GM20431 (cell line): ENCODE measurements around the gene THBD.
"Not testable (repeated sequence)": the region's sequence is repeated elsewhere in the genome, so short reads cannot be mapped to it uniquely, and the experiment has no call there.

ENCODE experiments used
- in situ Hi-C: fragments of 300-500 bp; cut with MseI, MboI; formaldehyde crosslinking; loops from one replicate; pipeline ENCODE4 v1.15.0; 2020; ENCODE audit warnings: low sequenced_read_pairs; ENCODE audit not compliant: unreplicated experiment

THBD gene

DNA sequence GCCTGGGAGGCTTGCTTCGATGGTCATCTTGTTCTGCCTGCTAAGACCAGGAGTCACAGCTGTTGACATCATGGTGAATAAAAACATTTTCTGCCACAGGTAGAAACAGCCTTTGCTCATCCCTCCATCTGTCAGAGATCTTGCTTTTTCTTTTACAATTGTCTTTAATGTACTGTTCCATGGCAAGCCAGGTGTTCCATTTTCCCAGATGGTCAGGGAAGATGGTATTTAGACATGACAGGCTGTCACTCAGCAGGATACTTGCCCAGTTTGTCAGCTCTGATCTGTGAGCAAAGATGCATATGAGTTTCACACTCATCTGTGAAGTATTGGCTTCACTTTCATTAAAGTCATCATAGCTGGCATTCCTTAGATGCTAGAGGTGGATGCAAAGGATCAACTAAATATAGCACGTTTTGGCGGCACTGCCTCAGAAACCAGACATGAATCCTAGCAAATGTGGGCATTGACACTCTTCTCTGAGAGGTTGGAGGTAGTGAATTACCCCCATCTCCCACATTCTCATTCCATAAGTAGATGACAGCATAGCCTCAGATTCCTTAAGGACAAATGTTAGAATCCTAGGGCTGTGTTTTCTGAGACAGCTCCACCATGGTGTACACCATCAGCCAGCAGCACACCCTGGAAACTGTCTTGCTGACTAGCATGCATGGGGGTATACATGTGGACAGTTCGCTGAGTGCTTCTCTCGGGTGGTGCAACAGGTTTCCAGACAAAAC, 10.2 kb downstream of the THBD start:
- in situ Hi-C loops = no loop called here

DNA sequence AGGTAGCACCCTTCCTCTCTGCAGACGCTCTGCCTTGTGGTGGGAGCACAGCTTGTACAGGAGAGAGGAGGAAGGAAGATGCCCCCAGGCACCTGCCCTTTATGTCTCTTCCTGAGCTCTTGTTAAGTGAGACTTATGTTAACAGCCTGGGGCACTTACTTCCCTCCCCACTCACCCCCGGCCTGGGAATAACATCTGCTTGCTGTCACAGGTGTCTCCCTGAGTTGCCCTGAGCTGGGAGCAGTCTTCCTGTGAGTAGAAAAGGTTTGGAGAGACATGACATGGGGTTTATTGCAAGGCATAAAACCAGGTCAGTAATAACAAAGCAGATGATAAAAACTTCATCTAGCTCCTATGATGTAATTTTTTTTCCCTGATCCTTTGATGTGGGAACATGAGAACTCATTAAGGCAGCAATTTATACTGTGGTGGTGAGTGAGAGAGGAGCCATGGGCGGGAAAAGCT, 12.4 kb downstream of the THBD start:
- in situ Hi-C loops = no loop called here

GRCh38 chr20:23036371-23036770, 13.1 kb downstream of the THBD start:
- in situ Hi-C loops = no loop called here

- in situ Hi-C loops = no loop called here
These were observed 13.7 kb downstream of the THBD start for GRCh38 chr20:23035731-23036130.

DNA sequence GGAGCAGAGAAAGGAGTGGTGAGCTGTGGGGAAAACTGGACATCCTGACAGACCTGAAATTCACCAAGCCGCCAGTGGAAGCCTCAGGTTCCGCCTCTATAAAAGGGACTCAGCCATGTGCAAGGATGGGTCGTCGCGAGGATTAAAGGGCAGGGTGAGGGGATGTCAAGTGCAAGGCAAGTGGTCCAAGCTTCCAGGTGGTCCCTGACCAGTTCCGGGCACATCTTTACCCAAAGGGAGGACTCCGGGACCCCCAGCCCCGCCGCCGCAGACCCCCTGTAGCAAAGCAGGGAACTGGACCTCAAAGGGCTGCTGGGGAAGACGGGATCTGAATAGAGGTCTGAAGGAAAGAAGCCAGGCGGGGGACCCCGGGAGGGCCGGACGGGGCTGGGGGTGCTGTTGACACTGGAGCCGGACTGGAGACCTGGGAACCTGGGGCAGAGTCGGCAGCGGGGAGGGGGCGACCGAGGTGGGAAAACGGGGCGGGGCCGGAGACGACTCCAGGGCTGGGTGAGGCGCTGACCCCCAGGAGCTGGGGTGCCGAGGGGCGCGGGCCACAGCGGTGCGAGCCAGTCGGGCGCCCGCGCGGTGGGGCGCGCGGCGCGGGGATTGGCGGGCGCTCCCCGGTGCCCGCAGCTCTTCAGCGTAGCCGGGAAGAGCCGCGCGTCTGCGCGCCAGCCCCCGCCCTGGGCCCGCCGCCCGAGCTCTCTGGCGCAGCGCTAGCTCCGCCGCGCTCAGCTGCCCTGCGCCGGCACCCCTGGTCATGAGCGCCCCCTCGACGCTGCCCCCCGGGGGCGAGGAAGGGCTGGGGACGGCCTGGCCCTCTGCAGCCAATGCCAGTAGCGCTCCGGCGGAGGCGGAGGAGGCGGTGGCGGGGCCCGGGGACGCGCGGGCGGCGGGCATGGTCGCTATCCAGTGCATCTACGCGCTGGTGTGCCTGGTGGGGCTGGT, 14.5 kb downstream of the THBD start, which contains the start of gene SSTR4:
TSS of gene SSTR4 (plus strand) at position 592 of the 951 bp plus-strand sequence. CDS start at position 764, 172 bp downstream.
- in situ Hi-C loops = no loop called here

DNA sequence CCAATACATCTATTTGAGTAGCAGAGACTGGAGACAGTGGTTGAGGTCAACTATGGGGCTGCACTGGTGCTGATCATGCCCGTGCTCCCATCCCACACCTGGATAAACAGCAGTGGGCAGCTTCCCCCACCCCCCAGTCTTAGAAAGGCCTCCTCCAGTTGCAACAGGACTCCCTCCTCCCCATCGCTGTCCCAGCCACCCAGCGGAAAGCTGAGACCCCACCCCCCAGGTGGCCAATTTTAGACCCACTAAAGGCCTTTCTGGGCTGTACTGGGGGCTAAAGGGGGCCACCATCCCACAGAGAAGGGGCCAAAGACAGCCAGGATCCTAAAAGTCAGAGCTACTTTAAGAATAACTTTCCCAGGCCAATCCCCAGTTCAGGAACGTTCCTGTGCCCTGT, 15.6 kb downstream of the THBD start:
- in situ Hi-C loops = no loop called here

DNA sequence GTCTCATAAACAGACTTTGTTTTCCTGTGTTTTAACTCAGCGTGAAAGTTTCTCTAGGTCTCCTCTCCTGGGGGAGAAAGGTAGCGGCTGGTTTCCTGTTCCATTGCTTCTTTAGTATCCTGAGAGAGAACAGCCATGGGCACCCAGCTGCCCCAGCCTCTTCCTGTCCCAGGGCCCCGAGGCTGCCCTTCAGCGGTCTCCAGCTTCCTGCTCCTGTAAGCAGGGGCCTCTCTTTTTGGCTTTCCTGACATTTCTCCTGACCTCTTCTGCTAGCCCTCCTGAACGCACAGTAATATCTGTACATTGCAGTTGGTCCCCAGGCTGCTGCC, 16.8 kb downstream of the THBD start:
- in situ Hi-C loops = no loop called here

DNA sequence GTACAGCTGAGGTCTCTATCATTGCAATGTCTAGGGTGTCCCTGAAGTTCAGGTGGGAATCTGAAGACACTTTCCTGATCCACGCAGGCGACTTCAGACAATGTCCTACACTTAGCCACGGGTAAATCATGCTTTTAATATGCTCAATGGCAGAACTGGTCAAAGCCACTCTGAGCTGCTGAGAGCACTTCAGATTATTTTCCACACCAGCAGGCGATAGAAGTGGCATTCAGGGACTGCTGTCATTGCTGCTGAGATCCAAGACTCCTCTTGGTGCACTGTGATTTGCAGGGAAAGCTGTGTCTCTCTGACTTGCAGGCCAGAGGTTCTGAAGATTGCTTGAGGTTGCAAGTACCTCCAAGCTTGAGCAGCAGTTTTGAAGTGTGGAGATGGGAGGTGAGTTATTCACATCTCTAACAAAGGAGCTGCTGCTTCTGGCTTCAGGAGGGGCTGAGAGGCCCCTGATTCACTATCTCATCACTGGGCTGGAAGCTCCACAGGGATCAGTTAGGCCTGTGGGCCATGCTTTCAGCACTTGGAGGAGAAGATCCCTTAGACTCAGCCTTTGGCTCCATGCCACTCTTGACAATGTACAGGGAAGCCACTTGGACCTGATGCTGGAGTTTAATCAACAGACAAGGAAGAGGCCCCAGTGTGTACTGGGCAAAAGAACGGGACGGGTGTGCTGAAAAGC, 17.3 kb downstream of the THBD start:
- in situ Hi-C loops = no loop called here

DNA sequence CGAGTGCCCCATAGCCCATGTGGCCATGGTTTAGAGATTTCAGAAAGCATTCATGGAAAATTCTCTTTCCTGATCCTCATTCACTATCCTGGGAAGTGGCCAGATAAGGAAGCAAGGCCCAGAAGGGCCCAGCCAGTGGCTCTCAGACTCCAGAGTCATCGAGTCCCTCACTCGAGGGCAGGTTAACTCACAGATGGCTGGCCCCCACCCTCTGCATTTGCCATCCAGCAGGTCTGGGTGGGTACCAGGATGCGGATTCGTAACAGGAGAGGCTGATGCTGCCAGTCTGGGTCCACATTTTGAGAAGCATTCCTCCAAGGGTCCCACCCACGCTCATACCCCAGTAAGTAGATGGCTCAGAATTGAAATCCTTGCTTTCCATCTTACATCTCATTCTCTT, 18.1 kb downstream of the THBD start:
- in situ Hi-C loops = no loop called here

DNA sequence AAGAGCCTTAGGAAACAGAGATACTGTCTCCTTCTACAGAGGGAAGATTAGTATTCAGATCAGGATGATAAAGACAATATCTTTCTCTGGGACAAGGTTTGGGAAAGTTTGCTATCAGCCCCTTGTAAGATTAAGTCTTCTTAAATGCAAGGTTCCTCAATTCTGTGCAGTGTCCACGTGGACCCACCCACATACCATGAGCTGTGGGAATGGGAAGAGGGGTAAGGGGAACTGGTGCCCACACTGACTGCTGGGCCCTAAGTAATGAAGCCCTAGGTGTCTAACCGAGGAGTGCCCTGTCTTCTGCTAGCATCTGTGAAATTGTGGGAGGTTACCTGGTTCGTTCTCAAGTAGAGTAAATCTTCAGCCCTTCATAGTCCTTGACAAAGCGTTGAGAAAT, 20.1 kb downstream of the THBD start:
- in situ Hi-C loops = no loop called here

GRCh38 chr20:23028392-23028791, 21.1 kb downstream of the THBD start:
- in situ Hi-C loops = no loop called here

- in situ Hi-C loops = no loop called here
These were observed 21.8 kb downstream of the THBD start for GRCh38 chr20:23027721-23028120.

GRCh38 chr20:23025503-23025902, 24.0 kb downstream of the THBD start:
- in situ Hi-C loops = not testable (repeated sequence)

GRCh38 chr20:23024701-23025100, 24.8 kb downstream of the THBD start:
- in situ Hi-C loops = no loop called here

DNA sequence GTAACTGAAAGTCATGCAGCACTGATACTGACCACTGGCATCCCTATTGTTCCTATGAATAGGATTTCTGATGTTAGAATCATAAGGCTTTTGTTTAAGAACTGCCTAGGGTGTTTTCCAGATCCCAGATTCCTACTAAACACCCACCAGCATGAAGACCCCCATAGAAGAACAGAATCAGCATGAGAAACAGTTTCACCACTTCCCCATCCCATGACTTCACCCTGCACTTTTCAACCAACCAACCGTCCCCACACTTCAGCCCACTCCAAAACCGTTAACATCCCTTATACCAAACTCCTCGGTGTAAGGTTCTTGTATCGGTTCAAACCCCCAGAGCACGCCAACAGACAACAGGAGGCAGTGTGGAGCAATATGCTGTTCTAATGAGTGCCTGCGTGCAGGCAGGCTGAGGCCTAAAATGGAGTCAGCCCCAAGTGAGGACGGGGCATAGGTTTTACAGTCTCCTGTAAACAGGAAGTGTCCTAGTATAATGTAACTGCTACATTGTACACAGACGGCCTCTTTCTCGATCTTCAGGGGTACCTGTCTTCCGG, 25.8 kb downstream of the THBD start:
- in situ Hi-C loops = no loop called here

DNA sequence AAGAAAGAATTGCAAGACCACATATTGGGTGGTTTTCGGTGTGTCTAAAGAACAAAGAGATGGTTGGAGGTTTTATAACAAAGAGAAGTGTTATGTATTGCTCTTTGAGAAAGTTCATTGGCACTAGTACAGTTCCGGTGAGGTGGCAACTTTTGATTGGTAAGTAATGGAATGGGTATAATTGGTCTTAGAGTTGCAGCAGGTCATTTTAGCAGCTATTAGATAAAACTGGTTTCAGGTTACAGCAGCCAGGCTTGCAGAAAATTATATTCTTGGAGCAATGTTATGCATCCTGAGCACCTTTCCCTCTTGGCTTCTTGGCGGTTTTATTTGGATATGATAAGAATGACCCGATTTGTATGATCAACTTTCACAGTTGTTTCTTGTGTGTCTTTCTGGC, 26.6 kb downstream of the THBD start:
- in situ Hi-C loops = no loop called here

DNA sequence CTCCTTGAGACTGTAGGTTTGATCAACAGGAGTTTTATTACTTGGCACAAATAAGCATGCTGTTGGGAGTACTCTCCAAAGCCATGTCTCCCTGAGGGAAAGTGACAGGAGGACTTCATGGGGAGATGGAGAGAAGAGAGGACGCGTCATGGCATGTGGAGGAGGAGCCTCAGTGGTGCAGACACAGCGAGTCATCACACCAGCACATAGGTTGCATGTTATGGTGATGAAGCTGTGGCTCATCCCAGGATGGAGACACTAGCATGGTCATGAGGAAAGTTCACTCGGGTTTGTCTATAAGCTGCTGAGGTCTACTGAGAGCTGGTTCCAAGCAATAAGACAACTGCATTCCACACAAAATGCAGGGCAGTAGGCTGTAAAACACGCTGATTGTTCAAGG, 27.5 kb downstream of the THBD start:
- in situ Hi-C loops = no loop called here

- in situ Hi-C loops = no loop called here
These were observed 27.9 kb downstream of the THBD start for GRCh38 chr20:23021541-23021940.

DNA sequence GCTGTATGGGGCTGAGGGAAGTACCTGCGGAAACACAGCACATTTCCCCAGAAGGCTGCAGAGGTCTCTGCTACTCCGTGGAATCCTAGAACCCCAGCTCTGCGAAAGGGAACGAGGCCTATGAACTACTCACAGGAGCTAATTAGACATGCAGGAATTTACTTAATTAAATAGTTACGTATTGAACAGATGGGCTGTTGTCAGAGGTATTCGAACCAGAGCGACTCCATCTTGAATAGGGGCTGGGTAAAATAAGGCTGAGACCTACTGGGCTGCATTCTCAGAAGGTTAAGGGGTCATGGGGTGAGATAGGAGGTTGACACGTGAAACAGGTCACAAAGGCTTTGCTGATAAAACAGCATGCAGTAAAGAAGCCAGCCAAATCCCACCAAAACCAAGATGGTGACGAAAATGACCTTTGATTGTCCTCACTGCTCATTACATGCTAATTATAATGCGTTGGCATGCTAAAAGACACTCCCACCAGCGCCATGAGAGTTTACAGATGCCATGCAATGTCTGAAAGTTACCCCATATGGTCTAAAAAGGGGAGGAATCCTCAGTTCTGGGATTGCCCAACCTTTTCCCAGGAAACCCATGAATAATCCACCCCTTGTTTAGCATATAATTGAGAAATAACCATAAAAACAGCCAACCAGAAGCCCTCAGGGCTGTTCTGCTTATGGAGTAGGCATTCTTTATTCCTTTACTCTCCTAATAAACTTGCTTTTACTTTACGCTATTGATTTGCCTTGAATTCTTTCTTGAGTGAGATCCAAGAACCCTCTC, 29.0 kb downstream of the THBD start:
- in situ Hi-C loops = no loop called here

DNA sequence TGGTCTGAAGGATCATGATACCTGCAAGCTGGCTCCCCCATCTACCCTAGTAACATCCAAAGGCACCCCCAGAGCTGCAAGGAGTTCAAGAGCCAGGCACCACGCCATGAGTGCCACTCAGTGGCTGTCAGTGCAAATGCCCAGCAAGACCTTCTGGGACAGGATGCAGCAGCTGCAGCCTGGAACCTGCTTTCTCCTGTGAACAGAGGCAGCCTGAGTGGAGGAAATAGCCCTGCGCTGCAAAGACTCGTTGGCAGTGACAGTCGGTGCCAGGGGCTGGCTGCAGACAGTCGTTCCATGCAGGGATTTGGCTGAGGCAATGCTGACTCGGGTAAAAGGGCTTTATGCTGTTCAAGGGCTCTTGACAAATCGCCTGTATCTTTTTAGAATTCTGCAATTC, 30.1 kb downstream of the THBD start:
- in situ Hi-C loops = no loop called here
